A673 (cell line): ENCODE measurements around the gene POU2F3. TPM values are rescaled to one million over a fixed set of nuclear protein-coding genes. Genes with fewer than 3 reads are reported as not detected.

Experiments
- BruUV-seq: library from RNA; stranded (reverse); fragments of 400-500 nt; replicated peaks from 2 replicates; lab custom pipeline; 2021; lab: Mats Ljungman, UMichigan
- CTCF ChIA-PET: fragments of 300-600 bp; sonication (Branson Sonifier 250); formaldehyde crosslinking; loops from one replicate; lab custom pipeline; 2022; ENCODE audit warnings: antibody characterized with exemption; lab: Charles Lee
- POLR2A ChIA-PET: fragments of 300-600 bp; sonication (Branson Sonifier 250); formaldehyde crosslinking; loops from one replicate; lab custom pipeline; 2022; ENCODE audit warnings: antibody characterized with exemption; ENCODE audit not compliant: low non-redundant PET; lab: Charles Lee
- DNase-seq: peaks from one replicate; pipeline ENCODE4 v3.0.0-alpha.2; 2015; ENCODE audit warnings: low spot score
- H3K27ac ChIP-seq: fragments of 200-600 bp; sonication (generic); 2 replicates; pipeline ENCODE4 v1.5.1; 2016; ENCODE audit warnings: mixed run types, low read depth, mild to moderate bottlenecking, mixed read lengths, antibody characterized with exemption, low read length; ENCODE audit not compliant: poor library complexity, severe bottlenecking
- H3K27me3 ChIP-seq: fragments of 200-600 bp; sonication (generic); replicated peaks from 2 replicates; pipeline ENCODE4 v1.6.1; 2017; ENCODE audit warnings: mixed run types, low read depth, mild to moderate bottlenecking, mixed read lengths, antibody characterized with exemption, low read length; ENCODE audit not compliant: insufficient read depth, poor library complexity
- H3K36me3 ChIP-seq: fragments of 200-600 bp; sonication (generic); 2 replicates; pipeline ENCODE4 v1.6.1; 2016; ENCODE audit warnings: mixed run types, mild to moderate bottlenecking, mixed read lengths, antibody characterized with exemption, low read length; ENCODE audit not compliant: insufficient read depth, poor library complexity, severe bottlenecking
- H3K4me1 ChIP-seq: fragments of 200-600 bp; sonication (generic); 2 replicates; pipeline ENCODE4 v1.6.1; 2017; ENCODE audit warnings: mixed run types, mild to moderate bottlenecking, mixed read lengths, antibody characterized with exemption, low read length; ENCODE audit not compliant: insufficient read depth, poor library complexity, severe bottlenecking
- H3K4me3 ChIP-seq: fragments of 200-600 bp; sonication (generic); 2 replicates; pipeline ENCODE4 v1.5.1; 2016; ENCODE audit warnings: low read depth, mixed run types, mild to moderate bottlenecking, mixed read lengths, low read length; ENCODE audit not compliant: poor library complexity, severe bottlenecking
- H3K9me3 ChIP-seq: fragments of 200-600 bp; sonication (generic); 2 replicates; pipeline ENCODE4 v1.6.1; 2016; ENCODE audit warnings: mixed run types, low read depth, mild to moderate bottlenecking, mixed read lengths, antibody characterized with exemption, low read length; ENCODE audit not compliant: poor library complexity, severe bottlenecking
- CTCF ChIP-seq: fragments of 300-800, 200-600 bp; sonication (generic); conservative IDR thresholded peaks from 2 replicates; pipeline ENCODE4 v1.5.1; 2017; ENCODE audit warnings: low read depth, mild to moderate bottlenecking, antibody characterized with exemption, low read length, moderate library complexity, mixed read lengths
- EZH2 ChIP-seq: fragments of 200-600 bp; sonication (generic); IDR thresholded peaks from 2 replicates; pipeline ENCODE4 v1.6.1; 2017; ENCODE audit warnings: borderline replicate concordance, low read depth, mild to moderate bottlenecking, mixed read lengths, antibody characterized with exemption, low read length; ENCODE audit not compliant: poor library complexity, severe bottlenecking
- intact Hi-C: fragments of 100-400 bp; cut with micrococcal nuclease; formaldehyde crosslinking; loops from one replicate; pipeline ENCODE4 v1.10.0; 2022; ENCODE audit not compliant: unreplicated experiment
- total RNA-seq: library from RNA; stranded (reverse); gene quantifications from 2 replicates; pipeline ENCODE4 v1.2.3, GENCODE V29; 2021

Gene POU2F3
- total RNA-seq, 1 experiment from 2014 or later = not detected

- intact Hi-C loops = no loop called here
- no peaks in the 10 kb centered on the region for H3K4me1 ChIP-seq
- ChIA-PET CTCF (interaction anchor here (1.0 kb wide), 1 partner anchor 10 kb away, joined by 3 read pairs; no protein-coding TSS in a partner anchor), POLR2A (no interaction called here)
- no peak for TF ChIP-seq EZH2
- TF ChIP-seq CTCF = no peak
- H3K4me3 ChIP-seq = no peak overlapping the region
- H3K9me3 ChIP-seq = no peaks in the 10 kb centered on the region
- BruUV-seq = no TSS peak
- DNase-seq = no peak
- no peak overlapping the region for H3K27ac ChIP-seq
- H3K36me3 ChIP-seq = no peaks in the 10 kb centered on the region
- H3K27me3 ChIP-seq = peaks cover 8% of the 10 kb centered on the region
Measured at GRCh38 chr11:120293038-120293800, 53.3 kb downstream of the POU2F3 start.

- ChIA-PET POLR2A (no interaction called here), CTCF (no interaction called here)
- no peak overlapping the region for H3K27ac ChIP-seq
- TF ChIP-seq CTCF (no peak), EZH2 (no peak)
- no peaks in the 10 kb centered on the region for H3K36me3 ChIP-seq
- H3K9me3 ChIP-seq = no peaks in the 10 kb centered on the region
- H3K4me1 ChIP-seq = no peaks in the 10 kb centered on the region
- no peak for DNase-seq
- intact Hi-C loops = no loop called here
- BruUV-seq = no TSS peak
- H3K27me3 ChIP-seq = peaks cover 8% of the 10 kb centered on the region
- no peak overlapping the region for H3K4me3 ChIP-seq
Measured at GRCh38 chr11:120294096-120294495, 54.2 kb downstream of the POU2F3 start.

- H3K27me3 ChIP-seq = peaks cover 8% of the 10 kb centered on the region
- POLR2A ChIA-PET = no interaction called here
- TF ChIP-seq CTCF (no peak), EZH2 (no peak)
- H3K27ac ChIP-seq = no peak overlapping the region
- DNase-seq = peak; percentile 37
- no peaks in the 10 kb centered on the region for H3K36me3 ChIP-seq
- CTCF ChIA-PET = no interaction called here
- H3K4me3 ChIP-seq = no peak overlapping the region
- H3K4me1 ChIP-seq = no peaks in the 10 kb centered on the region
- no TSS peak for BruUV-seq
- no peaks in the 10 kb centered on the region for H3K9me3 ChIP-seq
- intact Hi-C loops = no loop called here
Measured at GRCh38 chr11:120295099-120295498, 55.2 kb downstream of the POU2F3 start.
